SK-N-SH (cell line): ENCODE measurements around the gene VPS13C.

ENCODE experiments used
- CTCF ChIP-seq: fragments of 200-600 bp; sonication (generic); IDR thresholded peaks from 2 replicates; pipeline ENCODE4 v1.6.1; 2017; ENCODE audit warnings: antibody characterized with exemption, mild to moderate bottlenecking, moderate library complexity
- EP300 ChIP-seq, 2 experiments: IDR thresholded peaks; 2 replicates each; pipeline versions ENCODE4 v1.4.0 to v1.6.1; 2012; ENCODE audit warnings: borderline replicate concordance in 1 of 2, low read depth in 1 of 2, low read length in 1 of 2
- FOSL2 ChIP-seq: IDR thresholded peaks from 2 replicates; pipeline ENCODE4 v1.4.0; 2012; ENCODE audit warnings: low read depth, mild to moderate bottlenecking, moderate library complexity, borderline replicate concordance
- PBX3 ChIP-seq: IDR thresholded peaks from 2 replicates; pipeline ENCODE4; 2012
- SIN3A ChIP-seq: IDR thresholded peaks from 2 replicates; pipeline ENCODE4 v1.6.1; 2012; ENCODE audit warnings: low read depth, mild to moderate bottlenecking, low read length, moderate library complexity, borderline replicate concordance

GRCh38 chr15:62106096-62106495 lies 45.8 kb upstream of the VPS13C start:
- TF ChIP-seq CTCF (no peak), EP300 (IDR thresholded peaks at IDR 0.05; ENCODE audit: borderline replicate concordance in 1 of 2, low read depth in 1 of 2, low read length in 1 of 2) (no peak), PBX3 (no peak), FOSL2 (no peak), SIN3A (no peak)
